HepG2 (cell line): ENCODE measurements around the gene PRKCD. TPM values are rescaled to one million over a fixed set of nuclear protein-coding genes. Genes with fewer than 3 reads are reported as not detected.
A peak's percentile ranks its signal among the peaks of the same experiment; 100 is the strongest.

Source experiments
- DR1 ChIP-seq: sonication (generic); formaldehyde crosslinking; IDR thresholded peaks from 2 replicates; pipeline ENCODE4 v1.8.0; 2021; ENCODE audit warnings: mild to moderate bottlenecking, missing genetic modification reagents, inconsistent platforms
- GATAD2A ChIP-seq: IDR thresholded peaks from 2 replicates; pipeline ENCODE4 v1.6.1; 2016
- HNF4G ChIP-seq, 2 experiments: sonication (generic) in 1 of 2; formaldehyde crosslinking in 1 of 2; IDR thresholded peaks; 2 replicates each; pipeline versions ENCODE4 v1.4.0 to v1.6.1; 2011 to 2020; ENCODE audit warnings: borderline replicate concordance in 2 of 2, low read depth in 2 of 2, mild to moderate bottlenecking in 2 of 2, low read length in 1 of 2, missing genetic modification reagents in 1 of 2, moderate library complexity in 1 of 2
- KDM4B ChIP-seq: sonication (generic); formaldehyde crosslinking; IDR thresholded peaks from 2 replicates; pipeline ENCODE4 v1.4.0; 2020; ENCODE audit warnings: missing genetic modification reagents
- PTBP1 ChIP-seq: fragments of 200-400 bp; formaldehyde crosslinking; IDR thresholded peaks from 2 replicates; pipeline ENCODE4 v1.6.1; 2018; ENCODE audit warnings: low read length, low read depth; ENCODE audit not compliant: poor library complexity, severe bottlenecking
- SAP130 ChIP-seq: IDR thresholded peaks from 2 replicates; pipeline ENCODE4 v1.6.1; 2016; ENCODE audit warnings: low read depth
- SMC3 ChIP-seq: IDR thresholded peaks from 2 replicates; pipeline ENCODE4 v1.6.1; 2011; ENCODE audit warnings: low read length, improper control_type of control experiment
- ZBTB42 ChIP-seq: sonication (generic); formaldehyde crosslinking; IDR thresholded peaks from 2 replicates; pipeline ENCODE4 v1.5.0; 2020; ENCODE audit warnings: mild to moderate bottlenecking, missing genetic modification reagents
- ZFP37 ChIP-seq: sonication (generic); formaldehyde crosslinking; IDR thresholded peaks from 2 replicates; pipeline ENCODE4 v1.4.0; 2020; ENCODE audit warnings: missing genetic modification reagents, borderline replicate concordance
- ZNF234 ChIP-seq: sonication (generic); formaldehyde crosslinking; conservative IDR thresholded peaks from 2 replicates; pipeline ENCODE4 v1.5.1; 2020; ENCODE audit warnings: mild to moderate bottlenecking, missing genetic modification reagents
- ZNF329 ChIP-seq: sonication (generic); formaldehyde crosslinking; IDR thresholded peaks from 2 replicates; pipeline ENCODE4 v1.9.0; 2021; ENCODE audit warnings: low read depth, mild to moderate bottlenecking, missing genetic modification reagents
- ZNF501 ChIP-seq: sonication (generic); formaldehyde crosslinking; IDR thresholded peaks from 2 replicates; pipeline ENCODE4 v1.5.1; 2020; ENCODE audit warnings: mild to moderate bottlenecking, moderate library complexity, missing genetic modification reagents
- ZNF589 ChIP-seq: sonication (generic); formaldehyde crosslinking; conservative IDR thresholded peaks from 2 replicates; pipeline ENCODE4 v1.8.0; 2022; ENCODE audit warnings: mild to moderate bottlenecking, moderate library complexity, missing genetic modification reagents
- polyA plus RNA-seq, 8 experiments: library from polyadenylated mRNA; depleted of rRNA in 3 of 8; stranded (reverse) in 7 of 8; unstranded in 1 of 8; fragments of >200 nt; fragmentation: Illumina TruSeq in 4 of 8; extraction: Trizol in 4 of 8; gene quantifications; 2 replicates each; pipeline versions ENCODE4 v1.2.1 to v1.2.3, GENCODE V29; 2011 to 2016; ENCODE audit warnings: low read depth in 4 of 8, missing spikeins in 1 of 8, mixed read lengths in 1 of 8; ENCODE audit not compliant: insufficient read depth in 1 of 8
- total RNA-seq, 5 experiments: library from RNA; depleted of rRNA; stranded (reverse); fragments of >200 nt; fragmentation: Illumina TruSeq; extraction: Trizol; gene quantifications; 2 replicates each; pipeline ENCODE4 v1.2.3, GENCODE V29; 2016; ENCODE audit warnings: low read depth in 1 of 5
- TF ChIP-seq, protein P1 (sequence below): sonication (generic); formaldehyde crosslinking; IDR thresholded peaks from 2 replicates; pipeline ENCODE4 v1.9.0; 2022; ENCODE audit warnings: low read depth, missing genetic modification reagents
- TF ChIP-seq, protein P2 (sequence below), 2 experiments: sonication (generic) in 1 of 2; formaldehyde crosslinking in 1 of 2; IDR thresholded peaks; 2 replicates each; pipeline versions ENCODE4 v1.4.0 to v1.6.1; 2018 to 2020; ENCODE audit warnings: missing genetic modification reagents in 2 of 2, borderline replicate concordance in 1 of 2, low read depth in 1 of 2, mild to moderate bottlenecking in 1 of 2, missing biosample characterization in 1 of 2
- TF ChIP-seq, protein P3 (sequence below): IDR thresholded peaks from 2 replicates; pipeline ENCODE4 v1.6.1; 2016; ENCODE audit warnings: mild to moderate bottlenecking
- TF ChIP-seq, protein P4 (sequence below): sonication (generic); formaldehyde crosslinking; IDR thresholded peaks from 2 replicates; pipeline ENCODE4 v1.5.0; 2020; ENCODE audit warnings: missing genetic modification reagents, mild to moderate bottlenecking, borderline replicate concordance
- TF ChIP-seq, protein P5 (sequence below): sonication (generic); formaldehyde crosslinking; IDR thresholded peaks from 2 replicates; pipeline ENCODE4 v1.4.0; 2020; ENCODE audit warnings: low read depth, missing genetic modification reagents

PRKCD gene
- total and polyA plus RNA-seq, 2 of the 13 experiments (the other 11 are each of a cell fraction or from before 2014, with no cell fraction given), result 1.6 to 40.7 TPM

DNA sequence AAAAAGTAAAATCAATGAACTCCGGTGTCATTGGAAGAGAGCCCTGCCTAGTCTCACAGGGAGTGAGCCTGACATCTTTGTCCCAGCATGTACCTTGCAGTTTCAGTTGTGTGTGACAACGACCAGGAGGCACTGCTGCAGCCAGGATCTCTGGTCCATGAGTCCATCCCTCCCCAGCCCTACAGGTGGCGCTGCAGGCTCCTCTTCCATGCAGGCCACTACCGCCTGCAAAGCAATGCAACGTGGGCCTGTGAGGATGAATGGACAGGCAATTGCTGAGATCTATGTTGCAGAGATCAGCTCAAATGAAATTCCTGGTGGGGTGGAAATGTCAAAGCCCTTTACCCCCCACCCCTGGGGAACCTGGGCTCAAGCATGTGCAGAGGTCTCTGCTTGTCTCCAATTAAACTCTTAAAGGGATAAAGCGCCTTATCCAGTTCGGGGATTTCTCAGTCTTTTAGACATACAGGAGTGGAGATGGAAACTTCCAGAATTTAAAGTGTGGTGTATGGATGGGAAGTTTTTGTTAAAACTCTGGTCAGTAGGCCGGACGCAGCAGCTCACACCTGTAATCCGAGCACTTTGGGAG, 59.0 kb downstream of the PRKCD start (continued):
- TF ChIP-seq, protein P1, sequence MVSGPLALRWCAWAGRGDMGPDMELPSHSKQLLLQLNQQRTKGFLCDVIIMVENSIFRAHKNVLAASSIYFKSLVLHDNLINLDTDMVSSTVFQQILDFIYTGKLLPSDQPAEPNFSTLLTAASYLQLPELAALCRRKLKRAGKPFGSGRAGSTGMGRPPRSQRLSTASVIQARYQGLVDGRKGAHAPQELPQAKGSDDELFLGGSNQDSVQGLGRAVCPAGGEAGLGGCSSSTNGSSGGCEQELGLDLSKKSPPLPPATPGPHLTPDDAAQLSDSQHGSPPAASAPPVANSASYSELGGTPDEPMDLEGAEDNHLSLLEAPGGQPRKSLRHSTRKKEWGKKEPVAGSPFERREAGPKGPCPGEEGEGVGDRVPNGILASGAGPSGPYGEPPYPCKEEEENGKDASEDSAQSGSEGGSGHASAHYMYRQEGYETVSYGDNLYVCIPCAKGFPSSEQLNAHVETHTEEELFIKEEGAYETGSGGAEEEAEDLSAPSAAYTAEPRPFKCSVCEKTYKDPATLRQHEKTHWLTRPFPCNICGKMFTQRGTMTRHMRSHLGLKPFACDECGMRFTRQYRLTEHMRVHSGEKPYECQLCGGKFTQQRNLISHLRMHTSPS (CRISPR knock-in tag), result no peak
- TF ChIP-seq HNF4G (IDR thresholded peaks at IDR 0.05; ENCODE audit: borderline replicate concordance, low read depth, low read length), result no peak
- no peak for TF ChIP-seq HNF4G (CRISPR knock-in tag; IDR thresholded peaks at IDR 0.05; ENCODE audit: borderline replicate concordance, low read depth)
- TF ChIP-seq, protein P2, sequence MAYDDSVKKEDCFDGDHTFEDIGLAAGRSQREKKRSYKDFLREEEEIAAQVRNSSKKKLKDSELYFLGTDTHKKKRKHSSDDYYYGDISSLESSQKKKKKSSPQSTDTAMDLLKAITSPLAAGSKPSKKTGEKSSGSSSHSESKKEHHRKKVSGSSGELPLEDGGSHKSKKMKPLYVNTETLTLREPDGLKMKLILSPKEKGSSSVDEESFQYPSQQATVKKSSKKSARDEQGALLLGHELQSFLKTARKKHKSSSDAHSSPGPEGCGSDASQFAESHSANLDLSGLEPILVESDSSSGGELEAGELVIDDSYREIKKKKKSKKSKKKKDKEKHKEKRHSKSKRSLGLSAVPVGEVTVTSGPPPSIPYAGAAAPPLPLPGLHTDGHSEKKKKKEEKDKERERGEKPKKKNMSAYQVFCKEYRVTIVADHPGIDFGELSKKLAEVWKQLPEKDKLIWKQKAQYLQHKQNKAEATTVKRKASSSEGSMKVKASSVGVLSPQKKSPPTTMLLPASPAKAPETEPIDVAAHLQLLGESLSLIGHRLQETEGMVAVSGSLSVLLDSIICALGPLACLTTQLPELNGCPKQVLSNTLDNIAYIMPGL (CRISPR knock-in tag; IDR thresholded peaks at IDR 0.05; ENCODE audit: borderline replicate concordance in 1 of 2, low read depth in 1 of 2), result peak; percentile 58 to 63; a peak in 1 of 4 replicates
- TF ChIP-seq ZNF234 (CRISPR knock-in tag), result no peak
- peak; percentile 43 for TF ChIP-seq GATAD2A (CRISPR knock-in tag)
- TF ChIP-seq SAP130 (CRISPR knock-in tag), result peak; percentile 52
- TF ChIP-seq ZNF501 (CRISPR knock-in tag), result peak; percentile 75; the same call in 1 of the 2 replicates
- no peak for TF ChIP-seq ZNF589 (CRISPR knock-in tag)
- TF ChIP-seq, protein P3, sequence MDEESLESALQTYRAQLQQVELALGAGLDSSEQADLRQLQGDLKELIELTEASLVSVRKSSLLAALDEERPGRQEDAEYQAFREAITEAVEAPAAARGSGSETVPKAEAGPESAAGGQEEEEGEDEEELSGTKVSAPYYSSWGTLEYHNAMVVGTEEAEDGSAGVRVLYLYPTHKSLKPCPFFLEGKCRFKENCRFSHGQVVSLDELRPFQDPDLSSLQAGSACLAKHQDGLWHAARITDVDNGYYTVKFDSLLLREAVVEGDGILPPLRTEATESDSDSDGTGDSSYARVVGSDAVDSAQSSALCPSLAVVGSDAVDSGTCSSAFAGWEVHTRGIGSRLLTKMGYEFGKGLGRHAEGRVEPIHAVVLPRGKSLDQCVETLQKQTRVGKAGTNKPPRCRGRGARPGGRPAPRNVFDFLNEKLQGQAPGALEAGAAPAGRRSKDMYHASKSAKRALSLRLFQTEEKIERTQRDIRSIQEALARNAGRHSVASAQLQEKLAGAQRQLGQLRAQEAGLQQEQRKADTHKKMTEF, result no peak
- TF ChIP-seq KDM4B (CRISPR knock-in tag), result no peak
- TF ChIP-seq PTBP1, result no peak
- no peak for TF ChIP-seq ZFP37
- TF ChIP-seq DR1 (CRISPR knock-in tag), result no peak
- no peak for TF ChIP-seq ZNF329 (CRISPR knock-in tag)
- TF ChIP-seq ZBTB42 (CRISPR knock-in tag), result no peak
- TF ChIP-seq, protein P4, sequence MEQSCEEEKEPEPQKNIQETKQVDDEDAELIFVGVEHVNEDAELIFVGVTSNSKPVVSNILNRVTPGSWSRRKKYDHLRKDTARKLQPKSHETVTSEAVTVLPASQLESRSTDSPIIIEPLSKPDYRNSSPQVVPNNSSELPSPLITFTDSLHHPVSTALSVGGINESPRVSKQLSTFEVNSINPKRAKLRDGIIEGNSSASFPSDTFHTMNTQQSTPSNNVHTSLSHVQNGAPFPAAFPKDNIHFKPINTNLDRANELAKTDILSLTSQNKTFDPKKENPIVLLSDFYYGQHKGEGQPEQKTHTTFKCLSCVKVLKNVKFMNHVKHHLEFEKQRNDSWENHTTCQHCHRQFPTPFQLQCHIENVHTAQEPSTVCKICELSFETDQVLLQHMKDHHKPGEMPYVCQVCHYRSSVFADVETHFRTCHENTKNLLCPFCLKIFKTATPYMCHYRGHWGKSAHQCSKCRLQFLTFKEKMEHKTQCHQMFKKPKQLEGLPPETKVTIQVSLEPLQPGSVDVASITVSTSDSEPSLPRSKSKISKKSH, result no peak
- TF ChIP-seq, protein P5, sequence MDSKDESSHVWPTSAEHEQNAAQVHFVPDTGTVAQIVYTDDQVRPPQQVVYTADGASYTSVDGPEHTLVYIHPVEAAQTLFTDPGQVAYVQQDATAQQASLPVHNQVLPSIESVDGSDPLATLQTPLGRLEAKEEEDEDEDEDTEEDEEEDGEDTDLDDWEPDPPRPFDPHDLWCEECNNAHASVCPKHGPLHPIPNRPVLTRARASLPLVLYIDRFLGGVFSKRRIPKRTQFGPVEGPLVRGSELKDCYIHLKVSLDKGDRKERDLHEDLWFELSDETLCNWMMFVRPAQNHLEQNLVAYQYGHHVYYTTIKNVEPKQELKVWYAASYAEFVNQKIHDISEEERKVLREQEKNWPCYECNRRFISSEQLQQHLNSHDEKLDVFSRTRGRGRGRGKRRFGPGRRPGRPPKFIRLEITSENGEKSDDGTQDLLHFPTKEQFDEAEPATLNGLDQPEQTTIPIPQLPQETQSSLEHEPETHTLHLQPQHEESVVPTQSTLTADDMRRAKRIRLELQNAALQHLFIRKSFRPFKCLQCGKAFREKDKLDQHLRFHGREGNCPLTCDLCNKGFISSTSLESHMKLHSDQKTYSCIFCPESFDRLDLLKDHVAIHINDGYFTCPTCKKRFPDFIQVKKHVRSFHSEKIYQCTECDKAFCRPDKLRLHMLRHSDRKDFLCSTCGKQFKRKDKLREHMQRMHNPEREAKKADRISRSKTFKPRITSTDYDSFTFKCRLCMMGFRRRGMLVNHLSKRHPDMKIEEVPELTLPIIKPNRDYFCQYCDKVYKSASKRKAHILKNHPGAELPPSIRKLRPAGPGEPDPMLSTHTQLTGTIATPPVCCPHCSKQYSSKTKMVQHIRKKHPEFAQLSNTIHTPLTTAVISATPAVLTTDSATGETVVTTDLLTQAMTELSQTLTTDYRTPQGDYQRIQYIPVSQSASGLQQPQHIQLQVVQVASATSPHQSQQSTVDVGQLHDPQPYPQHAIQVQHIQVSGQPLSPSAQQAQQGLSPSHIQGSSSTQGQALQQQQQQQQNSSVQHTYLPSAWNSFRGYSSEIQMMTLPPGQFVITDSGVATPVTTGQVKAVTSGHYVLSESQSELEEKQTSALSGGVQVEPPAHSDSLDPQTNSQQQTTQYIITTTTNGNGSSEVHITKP (CRISPR knock-in tag), result no peak
- peak; percentile 58 for TF ChIP-seq SMC3
